HS-5 (cell line): ENCODE measurements around the gene PLEKHA4.

ENCODE experiments used
- DNase-seq: peaks from one replicate; pipeline ENCODE4 v3.0.0-alpha.2; 2012; ENCODE audit warnings: low read depth

Gene PLEKHA4

GRCh38 chr19:48830088-48830487 is 38.3 kb downstream of the PLEKHA4 start:
- DNase-seq, result no peak

GRCh38 chr19:48826606-48827020 is 41.8 kb downstream of the PLEKHA4 start:
- DNase-seq, result no peak

GRCh38 chr19:48822514-48822913 is 45.9 kb downstream of the PLEKHA4 start:
- no peak for DNase-seq

- no peak for DNase-seq
Measured at GRCh38 chr19:48821633-48822032, 46.8 kb downstream of the PLEKHA4 start.

- no peak for DNase-seq
Measured at GRCh38 chr19:48819366-48819816, 49.0 kb downstream of the PLEKHA4 start.

GRCh38 chr19:48818234-48818820 is 50.1 kb downstream of the PLEKHA4 start:
- no peak for DNase-seq

- DNase-seq, result no peak
Measured at GRCh38 chr19:48817585-48818124, 50.8 kb downstream of the PLEKHA4 start.

GRCh38 chr19:48815870-48816501 is 52.4 kb downstream of the PLEKHA4 start:
- no peak for DNase-seq

GRCh38 chr19:48814895-48815294 is 53.5 kb downstream of the PLEKHA4 start:
- no peak for DNase-seq

GRCh38 chr19:48813123-48813913 is 55.1 kb downstream of the PLEKHA4 start:
- DNase-seq, result no peak

- DNase-seq, result no peak
Measured at GRCh38 chr19:48812094-48812929, 56.1 kb downstream of the PLEKHA4 start.

- no peak for DNase-seq
Measured at GRCh38 chr19:48810151-48810550, 58.3 kb downstream of the PLEKHA4 start.

- DNase-seq, result no peak
Measured at GRCh38 chr19:48807590-48808308, 60.7 kb downstream of the PLEKHA4 start.

- DNase-seq, result no peak
Measured at GRCh38 chr19:48806818-48807589, 61.4 kb downstream of the PLEKHA4 start.

- no peak for DNase-seq
Measured at GRCh38 chr19:48806518-48806817, 61.9 kb downstream of the PLEKHA4 start.

- DNase-seq, result no peak
Measured at GRCh38 chr19:48805452-48805851, 63.0 kb downstream of the PLEKHA4 start.

GRCh38 chr19:48804496-48804895 is 63.9 kb downstream of the PLEKHA4 start:
- DNase-seq, result no peak

- no peak for DNase-seq
Measured at GRCh38 chr19:48802623-48803022, 65.8 kb downstream of the PLEKHA4 start.

GRCh38 chr19:48799358-48800300 is 68.8 kb downstream of the PLEKHA4 start:
- DNase-seq, result no peak

- DNase-seq, result no peak
Measured at GRCh38 chr19:48798937-48799336, 69.5 kb downstream of the PLEKHA4 start.
